H1 (cell line): ENCODE measurements around the gene DES. TPM values are rescaled to one million over a fixed set of nuclear protein-coding genes. Genes with fewer than 3 reads are reported as not detected.
A peak's percentile ranks its signal among the peaks of the same experiment; 100 is the strongest.

ENCODE experiments used
- CTCF ChIA-PET: fragments of 300-600 bp; sonication (Branson Sonifier 250); formaldehyde crosslinking; loops from one replicate; lab custom pipeline; 2021; ENCODE audit not compliant: partially characterized antibody; lab: Charles Lee
- POLR2A ChIA-PET: fragments of 300-600 bp; sonication (Branson Sonifier 250); formaldehyde crosslinking; loops from one replicate; lab custom pipeline; 2021; ENCODE audit warnings: inconsistent platforms; ENCODE audit not compliant: partially characterized antibody; lab: Charles Lee
- DNase-seq, 2 experiments: peaks; one replicate each; pipeline versions ENCODE4 v3.0.0 to v3.0.0-alpha.2; 2010 to 2022; ENCODE audit warnings: low spot score in 2 of 2, low read depth in 1 of 2, mixed read lengths in 1 of 2
- FAIRE-seq: peaks from 2 replicates; lab custom pipeline; 2011; peaks lifted over from hg19 to GRCh38; lab: Jason Lieb, UNC
- H2AFZ ChIP-seq: 2 replicates; pipeline ENCODE4 v1.8.1; 2012; ENCODE audit warnings: low read length, inconsistent platforms
- H2AK5ac ChIP-seq: 2 replicates; pipeline ENCODE4 v1.6.1; 2013; ENCODE audit warnings: low read depth, low read length
- H2BK120ac ChIP-seq: replicated peaks from 2 replicates; pipeline ENCODE3; 2013; ENCODE audit warnings: low read depth, low read length, inconsistent platforms
- H2BK12ac ChIP-seq: 2 replicates; pipeline ENCODE4 v1.6.1; 2013; ENCODE audit warnings: low read depth, low read length
- H2BK15ac ChIP-seq: 2 replicates; pipeline ENCODE4 v1.6.1; 2013; ENCODE audit warnings: low read length
- H2BK20ac ChIP-seq: 2 replicates; pipeline ENCODE4 v1.6.1; 2013; ENCODE audit warnings: low read length
- H2BK5ac ChIP-seq: 2 replicates; pipeline ENCODE4 v1.6.1; 2013; ENCODE audit warnings: low read depth, low read length
- H3K14ac ChIP-seq: 2 replicates; pipeline ENCODE4 v1.6.1; 2013; ENCODE audit warnings: inconsistent platforms; ENCODE audit not compliant: insufficient read length
- H3K18ac ChIP-seq: 2 replicates; pipeline ENCODE4 v1.6.1; 2013; ENCODE audit warnings: low read length; ENCODE audit errors: extremely low read depth
- H3K23ac ChIP-seq: 2 replicates; pipeline ENCODE4 v1.6.1; 2013; ENCODE audit warnings: inconsistent platforms; ENCODE audit not compliant: insufficient read length
- H3K23me2 ChIP-seq: 2 replicates; pipeline ENCODE4 v1.6.1; 2013; ENCODE audit warnings: low read depth, low read length
- H3K27ac ChIP-seq: 2 replicates; pipeline ENCODE4 v1.6.1; 2011; ENCODE audit warnings: low read depth, low read length, inconsistent platforms
- H3K27me3 ChIP-seq, 4 experiments: replicated peaks in 1 of 4; 1 replicate in 1 of 4; 2 replicates in 3 of 4; pipeline versions ENCODE4 v1.6.1 to v1.8.1; 2011 to 2013; ENCODE audit warnings: low read length in 3 of 4, mild to moderate bottlenecking in 3 of 4, inconsistent platforms in 2 of 4, mixed read lengths in 2 of 4, moderate library complexity in 1 of 4; ENCODE audit not compliant: control insufficient read depth in 3 of 4, insufficient read depth in 3 of 4; ENCODE audit errors: extremely low read depth in 1 of 4
- H3K36me3 ChIP-seq, 4 experiments: 2 replicates each; pipeline versions ENCODE4 v1.6.1 to v1.8.1; 2011 to 2013; ENCODE audit warnings: mild to moderate bottlenecking in 4 of 4, low read length in 3 of 4, moderate library complexity in 2 of 4, control low read depth in 1 of 4, inconsistent platforms in 1 of 4; ENCODE audit not compliant: insufficient read depth in 4 of 4, control insufficient read depth in 2 of 4
- H3K4ac ChIP-seq: replicated peaks from 2 replicates; pipeline ENCODE3; 2013; ENCODE audit warnings: low read length, low read depth, mixed read lengths, inconsistent platforms; ENCODE audit not compliant: insufficient read length
- H3K4me1 ChIP-seq, 4 experiments: replicated peaks in 1 of 4; 1 replicate in 1 of 4; 2 replicates in 3 of 4; pipeline versions ENCODE4 v1.6.1 to v1.8.1; 2011 to 2013; ENCODE audit warnings: low read length in 3 of 4, inconsistent platforms in 2 of 4, mixed read lengths in 1 of 4; ENCODE audit not compliant: insufficient read depth in 4 of 4, control insufficient read depth in 3 of 4
- H3K4me2 ChIP-seq, 2 experiments: 2 replicates each; pipeline versions ENCODE4 v1.6.1 to v1.8.1; 2011 to 2013; ENCODE audit warnings: low read depth in 2 of 2, low read length in 2 of 2, control low read depth in 1 of 2, inconsistent platforms in 1 of 2, mild to moderate bottlenecking in 1 of 2; ENCODE audit not compliant: insufficient read depth in 1 of 2
- H3K4me3 ChIP-seq, 4 experiments: fragments of 200-600, 300-600 bp in 1 of 4; sonication (generic), shearing (Covaris generic), sonication (Bioruptor Twin) in 1 of 4; 2 replicates each; pipeline versions ENCODE4 v1.5.1 to v1.8.1; 2011 to 2016; ENCODE audit warnings: low read length in 4 of 4, low read depth in 3 of 4, control low read depth in 2 of 4, inconsistent platforms in 2 of 4, mild to moderate bottlenecking in 2 of 4, mixed read lengths in 1 of 4, moderate library complexity in 1 of 4; ENCODE audit not compliant: insufficient read depth in 2 of 4; ENCODE audit errors: extremely low read depth in 1 of 4
- H3K56ac ChIP-seq: replicated peaks from 2 replicates; pipeline ENCODE3; 2013; ENCODE audit warnings: low read depth, mild to moderate bottlenecking, mixed read lengths, low read length, inconsistent platforms; ENCODE audit not compliant: insufficient read length
- H3K79me1 ChIP-seq: 2 replicates; pipeline ENCODE4 v1.6.1; 2013; ENCODE audit warnings: low read depth, low read length, control low read depth
- H3K79me2 ChIP-seq, 2 experiments: 2 replicates each; pipeline versions ENCODE4 v1.6.1 to v1.8.1; 2012 to 2013; ENCODE audit warnings: low read length in 2 of 2, mild to moderate bottlenecking in 2 of 2, inconsistent platforms in 1 of 2; ENCODE audit not compliant: insufficient read depth in 2 of 2, control insufficient read depth in 1 of 2
- H3K9ac ChIP-seq, 4 experiments: replicated peaks in 1 of 4; 1 replicate in 1 of 4; 2 replicates in 3 of 4; pipeline versions ENCODE4 v1.6.1 to v1.8.1; 2011 to 2013; ENCODE audit warnings: low read depth in 3 of 4, low read length in 3 of 4, control low read depth in 2 of 4, mild to moderate bottlenecking in 2 of 4, moderate library complexity in 2 of 4, inconsistent platforms in 1 of 4; ENCODE audit errors: extremely low read depth in 1 of 4
- H3K9me3 ChIP-seq, 2 experiments: 2 replicates each; pipeline versions ENCODE4 v1.6.1 to v1.8.1; 2012 to 2013; ENCODE audit warnings: mild to moderate bottlenecking in 2 of 2, moderate library complexity in 2 of 2, control low read depth in 1 of 2, inconsistent platforms in 1 of 2, low read depth in 1 of 2, low read length in 1 of 2, mixed read lengths in 1 of 2; ENCODE audit not compliant: insufficient read depth in 2 of 2
- H4K20me1 ChIP-seq, 2 experiments: replicated peaks in 1 of 2; 2 replicates each; pipeline versions ENCODE3 to v1.8.1; 2011 to 2013; ENCODE audit warnings: inconsistent platforms in 2 of 2, low read length in 2 of 2, mild to moderate bottlenecking in 1 of 2; ENCODE audit not compliant: insufficient read depth in 2 of 2, control insufficient read depth in 1 of 2
- H4K5ac ChIP-seq: 2 replicates; pipeline ENCODE4 v1.6.1; 2013; ENCODE audit warnings: low read length, low read depth, mixed read lengths, inconsistent platforms; ENCODE audit not compliant: insufficient read length
- H4K8ac ChIP-seq: 2 replicates; pipeline ENCODE4 v1.8.0; 2013; ENCODE audit warnings: mild to moderate bottlenecking, moderate library complexity, low read length, inconsistent platforms; ENCODE audit not compliant: insufficient read depth; ENCODE audit errors: extremely low read depth
- H4K91ac ChIP-seq: replicated peaks from 2 replicates; pipeline ENCODE3; 2013; ENCODE audit warnings: low read length, mixed read lengths, inconsistent platforms; ENCODE audit not compliant: insufficient read length
- BCL11A ChIP-seq, 2 experiments: IDR thresholded peaks; one replicate each; pipeline ENCODE4 v1.6.1; 2011; ENCODE audit warnings: low read depth in 2 of 2, low read length in 2 of 2, mild to moderate bottlenecking in 2 of 2
- CEBPB ChIP-seq: IDR thresholded peaks from 2 replicates; pipeline ENCODE4 v1.6.1; 2012; ENCODE audit warnings: low read depth, low read length
- POLR2AphosphoS5 ChIP-seq: IDR thresholded peaks from 2 replicates; pipeline ENCODE4 v1.6.1; 2011; ENCODE audit warnings: low read depth, low read length
- SIRT6 ChIP-seq: IDR thresholded peaks from one replicate; pipeline ENCODE4 v1.7.1; 2012; ENCODE audit warnings: low read length, inconsistent platforms
- WGBS, 2 experiments: shearing (Covaris generic) in 1 of 2; methylation state at CpG; one replicate each; pipeline versions ENCODE4 v1.1.6 to v1.1.7; 2013 to 2015; ENCODE audit warnings: low lambda C conversion rate in 2 of 2, mixed read lengths in 2 of 2, inconsistent platforms in 1 of 2, low coverage in 1 of 2, missing lambda C conversion rate in 1 of 2; ENCODE audit not compliant: insufficient replicate concordance in 2 of 2, insufficient coverage in 1 of 2, insufficient read length in 1 of 2; ENCODE audit errors: extremely low coverage in 1 of 2, missing lambda C conversion rate in 1 of 2; 5-methylcytosine and 5-hydroxymethylcytosine counted together
- polyA plus RNA-seq, 7 experiments: library from polyadenylated mRNA; depleted of rRNA in 3 of 7; stranded (reverse) in 5 of 7; unstranded in 2 of 7; fragments of >200 nt in 5 of 7; fragments of 200-250 nt in 2 of 7; gene quantifications; 1 replicate in 5 of 7; 2 replicates in 1 of 7; 4 replicates in 1 of 7; pipeline versions ENCODE4 v1.2.1 to v1.2.3, GENCODE V29; 2011 to 2013; ENCODE audit warnings: missing spikeins in 2 of 7, mixed read lengths in 2 of 7
- total RNA-seq: library from RNA; stranded (reverse); fragmentation: NEBNext Ultra II Directional; extraction: Animal tissue kit (Norgen Biotek cat#: 25700); gene quantifications from 2 replicates; pipeline ENCODE4 v1.2.1, GENCODE V29; 2021
- TF ChIP-seq, protein P1 (sequence below), 3 experiments: IDR thresholded peaks; 1 replicate in 2 of 3; 2 replicates in 1 of 3; pipeline versions ENCODE4 v1.5.1 to v1.6.1; 2011; ENCODE audit warnings: low read length in 3 of 3, mild to moderate bottlenecking in 3 of 3, inconsistent platforms in 2 of 3, low read depth in 1 of 3, moderate library complexity in 1 of 3; ENCODE audit not compliant: insufficient read depth in 1 of 3; ENCODE audit errors: control extremely low read depth in 1 of 3

DES gene
- total and polyA plus RNA-seq, 2 of the 8 experiments (the other 6 are each of a cell fraction or from before 2014, with no cell fraction given), result 1.8 to 4.3 TPM

DNA sequence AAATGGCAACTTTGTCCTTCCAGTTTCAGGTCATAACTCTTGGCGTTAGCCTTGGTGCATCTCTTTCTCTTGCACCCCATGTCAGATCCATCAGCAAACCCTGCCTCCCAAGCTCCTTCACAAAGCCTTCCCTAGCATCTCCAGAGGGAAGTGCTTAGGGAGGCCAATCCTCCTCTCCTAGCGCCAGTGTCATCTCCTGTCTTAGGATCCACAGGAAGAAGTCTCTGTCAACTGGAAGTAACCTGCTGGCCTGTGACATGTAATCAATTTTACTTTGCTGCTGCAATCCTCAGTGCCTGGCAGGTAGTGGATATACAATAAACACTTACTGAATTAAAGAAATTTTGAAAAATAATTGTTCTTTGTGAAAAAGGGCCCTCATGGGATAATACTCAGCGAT, 22.6 kb upstream of the DES start:
- WGBS, 2 experiments, result 93% methylated on average over 3 of the region's 3 CpGs; no CpG with 5 or more reads in 1 of the 2 experiments

More for the DNA sequence above, 22.6 kb upstream of the DES start:
- H2AFZ ChIP-seq, result no peak overlapping the region
- H3K14ac ChIP-seq, result no peak overlapping the region
- no peak overlapping the region for H4K8ac ChIP-seq
- H3K4ac ChIP-seq, result no peak overlapping the region
- no peak overlapping the region for H3K27ac ChIP-seq
- no peak overlapping the region for H3K56ac ChIP-seq
- no peak overlapping the region for H3K18ac ChIP-seq
- H4K91ac ChIP-seq, result no peak overlapping the region
- H2AK5ac ChIP-seq, result no peak overlapping the region
- no peak overlapping the region for H2BK5ac ChIP-seq
- no peak overlapping the region for H2BK12ac ChIP-seq
- no peak overlapping the region for H2BK20ac ChIP-seq
- ChIA-PET POLR2A (no interaction called here), CTCF (interaction anchor here (0.6 to 1.7 kb wide), 4 partner anchors 9 to 100 kb away, joined by 3 to 4 read pairs (median 3); no protein-coding TSS in a partner anchor)
- no peak for FAIRE-seq
- no peak overlapping the region for H3K23ac ChIP-seq
- H2BK120ac ChIP-seq, result no peak overlapping the region
- H3K79me1 ChIP-seq, result no peaks in the 10 kb centered on the region
- H2BK15ac ChIP-seq, result peak overlapping the region; percentile 61; the same call in 1 of the 2 replicates
- no peak overlapping the region for H3K9ac ChIP-seq
- H3K9me3 ChIP-seq, result no peaks in the 10 kb centered on the region
- H3K79me2 ChIP-seq, result no peaks in the 10 kb centered on the region
- TF ChIP-seq, protein P1, sequence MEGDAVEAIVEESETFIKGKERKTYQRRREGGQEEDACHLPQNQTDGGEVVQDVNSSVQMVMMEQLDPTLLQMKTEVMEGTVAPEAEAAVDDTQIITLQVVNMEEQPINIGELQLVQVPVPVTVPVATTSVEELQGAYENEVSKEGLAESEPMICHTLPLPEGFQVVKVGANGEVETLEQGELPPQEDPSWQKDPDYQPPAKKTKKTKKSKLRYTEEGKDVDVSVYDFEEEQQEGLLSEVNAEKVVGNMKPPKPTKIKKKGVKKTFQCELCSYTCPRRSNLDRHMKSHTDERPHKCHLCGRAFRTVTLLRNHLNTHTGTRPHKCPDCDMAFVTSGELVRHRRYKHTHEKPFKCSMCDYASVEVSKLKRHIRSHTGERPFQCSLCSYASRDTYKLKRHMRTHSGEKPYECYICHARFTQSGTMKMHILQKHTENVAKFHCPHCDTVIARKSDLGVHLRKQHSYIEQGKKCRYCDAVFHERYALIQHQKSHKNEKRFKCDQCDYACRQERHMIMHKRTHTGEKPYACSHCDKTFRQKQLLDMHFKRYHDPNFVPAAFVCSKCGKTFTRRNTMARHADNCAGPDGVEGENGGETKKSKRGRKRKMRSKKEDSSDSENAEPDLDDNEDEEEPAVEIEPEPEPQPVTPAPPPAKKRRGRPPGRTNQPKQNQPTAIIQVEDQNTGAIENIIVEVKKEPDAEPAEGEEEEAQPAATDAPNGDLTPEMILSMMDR (IDR thresholded peaks at IDR 0.05; ENCODE audit: control extremely low read depth in 1 of 3, insufficient read depth in 1 of 3, low read depth in 1 of 3, low read length in 3 of 3), result no peak
- TF ChIP-seq BCL11A (IDR thresholded peaks at IDR 0.05; ENCODE audit: low read depth in 2 of 2, low read length in 2 of 2) (no peak), POLR2AphosphoS5 (no peak), CEBPB (no peak), SIRT6 (no peak)
- TF ChIP-seq, all 59 proteins: peak for 0
- DNase-seq, result no peak
- H3K23me2 ChIP-seq, result no peaks in the 10 kb centered on the region
- H3K4me3 ChIP-seq, result no peak overlapping the region
- peaks cover 2 to 6% (median 3%) of the 10 kb centered on the region in 4 experiments; a peak in 4 of 7 replicates for H3K4me1 ChIP-seq
- no peaks in the 10 kb centered on the region for H4K20me1 ChIP-seq
- no peak overlapping the region for H3K4me2 ChIP-seq
- no peak overlapping the region for H4K5ac ChIP-seq
- H3K27me3 ChIP-seq, result no peaks in the 10 kb centered on the region; a peak in 1 of 7 replicates
- no peaks in the 10 kb centered on the region for H3K36me3 ChIP-seq
